ENCODE data around the gene OLFML1.

OLFML1 gene

GRCh38 chr11:7552666-7553065 lies 67.4 kb downstream of the OLFML1 start:
- Histone ChIP-seq H3K9me3 (ENCODE audit: control insufficient read depth, low read length) (no peaks in the 10 kb centered on the region), H3K27ac (ENCODE audit: insufficient read depth, low read depth, low read length, poor library complexity, severe bottlenecking) (no peak overlapping the region), H3K27me3 (ENCODE audit: control insufficient read depth, insufficient read depth, low read length, poor library complexity, severe bottlenecking) (no peaks in the 10 kb centered on the region), H3K4me1 (ENCODE audit: control insufficient read depth, insufficient read depth, low read length) (no peaks in the 10 kb centered on the region), H3K4me3 (ENCODE audit: insufficient read depth, low read depth, low read length) (no peak overlapping the region), H3K36me3 (ENCODE audit: control insufficient read depth, insufficient read depth, low read length) (no peaks in the 10 kb centered on the region)
- 90 to 93% methylated on average over 4 of the region's 4 CpGs for WGBS, 2 experiments

- 93% methylated on average over 7 of the region's 7 CpGs for WGBS, 2 experiments
- Histone ChIP-seq H3K36me3 (ENCODE audit: control insufficient read depth, insufficient read depth, low read length) (no peaks in the 10 kb centered on the region), H3K27ac (ENCODE audit: insufficient read depth, low read depth, low read length, poor library complexity, severe bottlenecking) (no peak overlapping the region), H3K4me1 (ENCODE audit: control insufficient read depth, insufficient read depth, low read length) (no peaks in the 10 kb centered on the region), H3K9me3 (ENCODE audit: control insufficient read depth, low read length) (no peaks in the 10 kb centered on the region), H3K27me3 (ENCODE audit: control insufficient read depth, insufficient read depth, low read length, poor library complexity, severe bottlenecking) (no peaks in the 10 kb centered on the region), H3K4me3 (ENCODE audit: insufficient read depth, low read depth, low read length) (no peak overlapping the region)
Measured at GRCh38 chr11:7555052-7555699, 69.9 kb downstream of the OLFML1 start.

GRCh38 chr11:7558046-7558445 lies 72.7 kb downstream of the OLFML1 start:
- Histone ChIP-seq H3K36me3 (ENCODE audit: control insufficient read depth, insufficient read depth, low read length) (no peaks in the 10 kb centered on the region), H3K4me1 (ENCODE audit: control insufficient read depth, insufficient read depth, low read length) (no peaks in the 10 kb centered on the region), H3K9me3 (ENCODE audit: control insufficient read depth, low read length) (no peaks in the 10 kb centered on the region), H3K4me3 (ENCODE audit: insufficient read depth, low read depth, low read length) (no peak overlapping the region), H3K27ac (ENCODE audit: insufficient read depth, low read depth, low read length, poor library complexity, severe bottlenecking) (no peak overlapping the region), H3K27me3 (ENCODE audit: control insufficient read depth, insufficient read depth, low read length, poor library complexity, severe bottlenecking) (no peaks in the 10 kb centered on the region)

- H3K27me3 ChIP-seq (ENCODE audit: control insufficient read depth, insufficient read depth, low read length, poor library complexity, severe bottlenecking): no peaks in the 10 kb centered on the region
- no peaks in the 10 kb centered on the region for H3K36me3 ChIP-seq (ENCODE audit: control insufficient read depth, insufficient read depth, low read length)
- H3K4me3 ChIP-seq (ENCODE audit: insufficient read depth, low read depth, low read length): no peak overlapping the region
- H3K4me1 ChIP-seq (ENCODE audit: control insufficient read depth, insufficient read depth, low read length): no peaks in the 10 kb centered on the region
- no peaks in the 10 kb centered on the region for H3K9me3 ChIP-seq (ENCODE audit: control insufficient read depth, low read length)
- no peak overlapping the region for H3K27ac ChIP-seq (ENCODE audit: insufficient read depth, low read depth, low read length, poor library complexity, severe bottlenecking)
- WGBS, 2 experiments: 89 to 91% methylated on average over 4 of the region's 4 CpGs
Measured at GRCh38 chr11:7559398-7560283, 74.3 kb downstream of the OLFML1 start.
